B cell (primary cell): ENCODE data around the gene LTO1. TPM values are rescaled to one million over a fixed set of nuclear protein-coding genes. Genes with fewer than 3 reads are reported as not detected.
A peak's percentile ranks its signal among the peaks of the same experiment; 100 is the strongest.

Source experiments
- ATAC-seq: fragments of 200-7000 bp; cut with Tn5 transposase; one replicate; pipeline ENCODE4 v1.10.0; 2021; ENCODE audit warnings: low read depth, mild to moderate bottlenecking, moderate number of reproducible peaks, moderate library complexity
- CTCF ChIA-PET: fragments of 350-600 bp; sonication (Branson Sonifier 250); formaldehyde crosslinking; loops from one replicate; lab custom pipeline; 2021; ENCODE audit warnings: antibody characterized with exemption, inconsistent platforms; lab: Charles Lee
- POLR2A ChIA-PET: fragments of 350-600 bp; sonication (Branson Sonifier 250); formaldehyde crosslinking; loops from one replicate; lab custom pipeline; 2021; ENCODE audit warnings: antibody characterized with exemption; lab: Charles Lee
- DNase-seq: peaks from one replicate; pipeline ENCODE4 v3.0.0; 2013
- H2AFZ ChIP-seq: 2 replicates; pipeline ENCODE4 v1.6.1; 2012; ENCODE audit warnings: mild to moderate bottlenecking, low read depth, low read length; ENCODE audit not compliant: insufficient read depth, poor library complexity, severe bottlenecking
- H3K27ac ChIP-seq, 2 donors: 1 replicate in 1 of 2; 2 replicates in 1 of 2; pipeline ENCODE4 v1.5.1; 2012 to 2013; ENCODE audit warnings: low read length in 2 of 2, mild to moderate bottlenecking in 2 of 2, moderate library complexity in 1 of 2
- H3K27me3 ChIP-seq, 4 experiments: fragments of 200-600 bp in 1 of 4; sonication (generic) in 1 of 4; replicated peaks in 1 of 4; 1 replicate in 2 of 4; 2 replicates in 2 of 4; pipeline versions ENCODE4 v1.6.1 to v1.7.0; 2013 to 2016; ENCODE audit warnings: low read length in 3 of 4, mild to moderate bottlenecking in 2 of 4, mixed read lengths in 1 of 4, moderate library complexity in 1 of 4; ENCODE audit not compliant: insufficient read depth in 4 of 4, control insufficient read depth in 3 of 4; ENCODE audit errors: control extremely low read depth in 1 of 4
- H3K36me3 ChIP-seq, 2 experiments: replicated peaks in 1 of 2; 1 replicate in 1 of 2; 2 replicates in 1 of 2; pipeline versions ENCODE4 v1.6.1 to v1.7.1; 2013; ENCODE audit warnings: low read length in 1 of 2; ENCODE audit not compliant: insufficient read depth in 2 of 2, control insufficient read depth in 1 of 2; ENCODE audit errors: control extremely low read depth in 1 of 2, extremely low read depth in 1 of 2
- H3K4me1 ChIP-seq, 2 donors: fragments of 200-600 bp in 1 of 2; sonication (generic) in 1 of 2; 1 replicate in 1 of 2; 2 replicates in 1 of 2; pipeline versions ENCODE4 v1.5.1 to v1.6.1; 2013 to 2017; ENCODE audit warnings: low read length in 2 of 2; ENCODE audit not compliant: control insufficient read depth in 2 of 2, insufficient read depth in 2 of 2
- H3K4me2 ChIP-seq: replicated peaks from 2 replicates; pipeline ENCODE3; 2012; ENCODE audit warnings: mild to moderate bottlenecking, low read depth, low read length; ENCODE audit not compliant: poor library complexity, severe bottlenecking
- H3K4me3 ChIP-seq, 5 experiments: fragments of 200-600 bp in 1 of 5; sonication (generic) in 1 of 5; 1 replicate in 3 of 5; 2 replicates in 2 of 5; pipeline versions ENCODE4 v1.5.1 to v1.7.0; 2011 to 2016; ENCODE audit warnings: low read length in 4 of 5, mild to moderate bottlenecking in 4 of 5, low read depth in 2 of 5, control low read depth in 1 of 5, moderate library complexity in 1 of 5; ENCODE audit not compliant: insufficient read depth in 1 of 5; ENCODE audit errors: control extremely low read depth in 1 of 5, extremely low read depth in 1 of 5
- H3K79me2 ChIP-seq: fragments of 200-600 bp; sonication (generic); one replicate; pipeline ENCODE4 v1.6.0; 2016; ENCODE audit warnings: low read length; ENCODE audit not compliant: control insufficient read depth, insufficient read depth
- H3K9ac ChIP-seq: fragments of 200-600 bp; sonication (generic); 2 replicates; pipeline ENCODE4 v1.6.1; 2017; ENCODE audit warnings: mild to moderate bottlenecking, low read length, moderate library complexity
- H3K9me3 ChIP-seq, 3 donors: one replicate each; pipeline versions ENCODE4 v1.6.1 to v1.7.1; 2013; ENCODE audit warnings: low read length in 2 of 3; ENCODE audit not compliant: control insufficient read depth in 2 of 3, insufficient read depth in 1 of 3; ENCODE audit errors: control extremely low read depth in 1 of 3
- H4K20me1 ChIP-seq: 2 replicates; pipeline ENCODE4 v1.6.0; 2012; ENCODE audit warnings: mild to moderate bottlenecking, low read length; ENCODE audit not compliant: insufficient read depth, control insufficient read depth, poor library complexity, severe bottlenecking
- H3K27ac Mint-ChIP-seq: one replicate; pipeline ENCODE4 v1.8.0; 2021; ENCODE audit warnings: mixed read lengths
- H3K27me3 Mint-ChIP-seq: one replicate; pipeline ENCODE4 v1.8.0; 2021; ENCODE audit warnings: mixed read lengths
- H3K4me1 Mint-ChIP-seq: one replicate; pipeline ENCODE4 v1.8.0; 2021; ENCODE audit warnings: mixed read lengths
- H3K4me3 Mint-ChIP-seq: one replicate; pipeline ENCODE4 v1.8.0; 2021; ENCODE audit warnings: mixed read lengths
- H3K9me3 Mint-ChIP-seq: one replicate; pipeline ENCODE4 v1.8.0; 2022; ENCODE audit warnings: mixed read lengths; ENCODE audit not compliant: insufficient read depth
- EZH2 ChIP-seq: IDR thresholded peaks from 2 replicates; pipeline ENCODE4 v1.6.1; 2012; ENCODE audit warnings: borderline replicate concordance, low read depth, mild to moderate bottlenecking, moderate library complexity, low read length; ENCODE audit not compliant: insufficient read depth, poor library complexity, severe bottlenecking
- WGBS: methylation state at CpG from one replicate; pipeline ENCODE4 v1.1.5; 2013; ENCODE audit warnings: missing lambda C conversion rate; ENCODE audit not compliant: insufficient coverage; 5-methylcytosine and 5-hydroxymethylcytosine counted together
- intact Hi-C: fragments of 100-400 bp; cut with micrococcal nuclease; formaldehyde crosslinking; loops from one replicate; pipeline ENCODE4 v1.10.0; 2022
- polyA plus RNA-seq: library from polyadenylated mRNA; depleted of rRNA; stranded (reverse); fragments of >200 nt; gene quantifications from 2 replicates; pipeline ENCODE4 v1.2.3, GENCODE V29; 2012
- total RNA-seq, 2 donors: library from RNA; stranded (reverse); fragments of 120-200 nt in 1 of 2; gene quantifications; 1 replicate in 1 of 2; 2 replicates in 1 of 2; pipeline versions ENCODE4 v1.2.3 to v1.2.4, GENCODE V29; 2013 to 2022
- TF ChIP-seq, protein P1 (sequence below): fragments of 200-600 bp; IDR thresholded peaks from one replicate; pipeline ENCODE4 v1.8.0; 2022; ENCODE audit warnings: antibody characterized with exemption, mild to moderate bottlenecking

The LTO1 gene
- total and polyA plus RNA-seq, 2 donors (not counting 1 experiment from before 2014, with no cell fraction given): 44.4 to 68.8 TPM

DNA sequence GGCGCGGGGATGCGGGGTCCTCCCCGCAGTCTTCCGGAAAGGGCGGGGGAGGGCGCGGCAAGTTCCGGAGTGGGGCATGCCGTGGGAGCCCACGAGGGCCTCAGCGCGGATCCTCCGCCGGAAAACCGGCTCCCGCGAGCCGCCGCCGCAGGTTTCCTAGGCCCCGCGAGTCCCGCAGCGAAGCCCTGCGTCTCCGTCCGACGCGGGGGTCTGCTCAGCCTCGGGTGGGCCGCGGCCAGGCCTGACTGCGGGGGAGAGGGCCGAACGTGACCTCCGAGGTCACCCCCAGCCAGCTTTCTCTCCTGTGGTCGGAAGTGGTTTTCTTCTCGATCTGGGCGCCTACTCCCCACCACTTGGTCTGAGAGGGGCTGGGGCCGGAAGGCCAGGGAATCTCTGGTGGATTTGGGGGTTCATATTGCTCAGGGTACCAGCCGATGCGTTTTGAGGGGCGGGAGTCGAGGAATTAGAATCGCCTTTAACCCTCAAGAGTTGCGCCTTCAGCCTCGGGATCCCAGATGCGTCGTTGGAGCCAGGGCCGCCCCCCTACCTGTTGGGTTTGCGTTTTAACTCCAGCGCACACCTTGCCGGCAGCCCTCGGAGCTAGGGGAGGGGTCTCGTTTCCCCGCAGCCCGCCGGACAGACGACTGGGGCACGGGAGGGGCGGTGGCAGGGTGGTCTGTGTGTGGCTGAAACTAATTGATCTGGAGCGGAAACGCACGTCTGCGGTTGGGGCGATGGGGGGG lies 37.8 kb downstream of the LTO1 start:
- peaks cover 37% of the 10 kb centered on the region for H3K4me1 Mint-ChIP-seq
- peaks cover 43 to 51% of the 10 kb centered on the region in 2 donors for H3K4me1 ChIP-seq
- H3K4me3 ChIP-seq: peak overlapping the region in 2 of 5 experiments; percentile 12 to 20
- H3K27me3 ChIP-seq: peaks cover 0 to 53% (median 37%) of the 10 kb centered on the region in 4 experiments
- peak overlapping the region; percentile 78 for H3K4me2 ChIP-seq
- DNase-seq (peak; percentile 46), ATAC-seq (no peak)
- H3K9me3 ChIP-seq: peaks cover 0 to 26% (median 0%) of the 10 kb centered on the region in 3 donors
- TF ChIP-seq, protein P1, sequence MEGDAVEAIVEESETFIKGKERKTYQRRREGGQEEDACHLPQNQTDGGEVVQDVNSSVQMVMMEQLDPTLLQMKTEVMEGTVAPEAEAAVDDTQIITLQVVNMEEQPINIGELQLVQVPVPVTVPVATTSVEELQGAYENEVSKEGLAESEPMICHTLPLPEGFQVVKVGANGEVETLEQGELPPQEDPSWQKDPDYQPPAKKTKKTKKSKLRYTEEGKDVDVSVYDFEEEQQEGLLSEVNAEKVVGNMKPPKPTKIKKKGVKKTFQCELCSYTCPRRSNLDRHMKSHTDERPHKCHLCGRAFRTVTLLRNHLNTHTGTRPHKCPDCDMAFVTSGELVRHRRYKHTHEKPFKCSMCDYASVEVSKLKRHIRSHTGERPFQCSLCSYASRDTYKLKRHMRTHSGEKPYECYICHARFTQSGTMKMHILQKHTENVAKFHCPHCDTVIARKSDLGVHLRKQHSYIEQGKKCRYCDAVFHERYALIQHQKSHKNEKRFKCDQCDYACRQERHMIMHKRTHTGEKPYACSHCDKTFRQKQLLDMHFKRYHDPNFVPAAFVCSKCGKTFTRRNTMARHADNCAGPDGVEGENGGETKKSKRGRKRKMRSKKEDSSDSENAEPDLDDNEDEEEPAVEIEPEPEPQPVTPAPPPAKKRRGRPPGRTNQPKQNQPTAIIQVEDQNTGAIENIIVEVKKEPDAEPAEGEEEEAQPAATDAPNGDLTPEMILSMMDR: no peak
- no peak for TF ChIP-seq EZH2
- H2AFZ ChIP-seq: peak overlapping the region; percentile 41
- H3K79me2 ChIP-seq: no peaks in the 10 kb centered on the region
- peaks cover 44% of the 10 kb centered on the region for H3K27me3 Mint-ChIP-seq
- no peak overlapping the region for H3K27ac ChIP-seq
- intact Hi-C loops: no loop called here
- ChIA-PET CTCF (no interaction called here), POLR2A (interaction anchor here (0.6 kb wide), 1 partner anchor 514 kb away, joined by 5 read pairs; no protein-coding TSS in a partner anchor)
- no peak overlapping the region for H3K27ac Mint-ChIP-seq
- no peaks in the 10 kb centered on the region for H3K36me3 ChIP-seq
- H3K4me3 Mint-ChIP-seq: peak overlapping the region; percentile 70
- 4% methylated on average over 64 of the region's 67 CpGs for WGBS
- no peaks in the 10 kb centered on the region for H3K9me3 Mint-ChIP-seq
- peak overlapping the region; percentile 37 for H3K9ac ChIP-seq
- H4K20me1 ChIP-seq: no peaks in the 10 kb centered on the region
